SK-N-SH (cell line): ENCODE data around the gene TESMIN. TPM values are rescaled to one million over a fixed set of nuclear protein-coding genes. Genes with fewer than 3 reads are reported as not detected.

ENCODE experiments used
- CTCF ChIA-PET: fragments of 300-600, 350-600 bp; formaldehyde crosslinking; extraction: SDS; loops from one replicate; lab custom pipeline; 2021; lab: Yijun Ruan, JAX
- POLR2A ChIA-PET: fragments of 350-600 bp; sonication (Branson Sonifier 250); formaldehyde crosslinking; extraction: SDS; loops from one replicate; lab custom pipeline; 2020; ENCODE audit warnings: antibody characterized with exemption, inconsistent platforms; lab: Yijun Ruan, JAX
- DNase-seq: peaks from one replicate; pipeline ENCODE4 v3.0.0; 2012
- H2AFZ ChIP-seq: fragments of 200-600 bp; sonication (generic); 2 replicates; pipeline ENCODE4 v1.8.1; 2016; ENCODE audit warnings: antibody characterized with exemption, mild to moderate bottlenecking, low read depth
- H3F3A ChIP-seq: fragments of 200-600 bp; sonication (generic); replicated peaks from 2 replicates; pipeline ENCODE3; 2016; ENCODE audit warnings: antibody characterized with exemption, mild to moderate bottlenecking; ENCODE audit not compliant: insufficient read depth
- H3K27ac ChIP-seq, 2 experiments: fragments of 200-500 bp in 1 of 2; fragments of 200-600 bp in 1 of 2; sonication (Bioruptor generic) in 1 of 2; sonication (generic), shearing (Covaris generic) in 1 of 2; 2 replicates each; pipeline versions ENCODE4 v1.5.1 to v1.6.1; 2014 to 2016; ENCODE audit warnings: low read depth in 2 of 2, inconsistent platforms in 1 of 2, low read length in 1 of 2, mild to moderate bottlenecking in 1 of 2, mixed read lengths in 1 of 2
- H3K27me3 ChIP-seq: fragments of 200-600 bp; sonication (generic), shearing (Covaris generic); 2 replicates; pipeline ENCODE4 v1.6.1; 2016; ENCODE audit warnings: mixed run types; ENCODE audit not compliant: insufficient read depth
- H3K36me3 ChIP-seq, 2 experiments: fragments of 200-500 bp in 1 of 2; fragments of 200-600 bp in 1 of 2; sonication (Bioruptor generic) in 1 of 2; sonication (generic) in 1 of 2; replicated peaks in 1 of 2; 2 replicates each; pipeline versions ENCODE3 to v1.5.1; 2014 to 2016; ENCODE audit warnings: low read length in 1 of 2, mild to moderate bottlenecking in 1 of 2; ENCODE audit not compliant: insufficient read depth in 2 of 2, control insufficient read depth in 1 of 2
- H3K4me1 ChIP-seq, 2 experiments: fragments of 200-500 bp in 1 of 2; fragments of 200-600 bp in 1 of 2; sonication (Bioruptor generic) in 1 of 2; sonication (generic), shearing (Covaris generic) in 1 of 2; 2 replicates each; pipeline versions ENCODE4 v1.5.1 to v1.6.1; 2014 to 2016; ENCODE audit warnings: low read depth in 1 of 2, low read length in 1 of 2, mixed run types in 1 of 2; ENCODE audit not compliant: insufficient read depth in 2 of 2, control insufficient read depth in 1 of 2
- H3K4me2 ChIP-seq: fragments of 200-600 bp; sonication (generic), shearing (Covaris generic); 2 replicates; pipeline ENCODE4 v1.6.1; 2017; ENCODE audit warnings: mixed run types
- H3K4me3 ChIP-seq, 2 experiments: fragments of 200-500 bp in 1 of 2; fragments of 200-600 bp in 1 of 2; sonication (Bioruptor generic) in 1 of 2; sonication (generic), shearing (Covaris generic) in 1 of 2; 2 replicates each; pipeline versions ENCODE4 v1.5.1 to v1.8.1; 2014 to 2016; ENCODE audit warnings: low read depth in 2 of 2, inconsistent platforms in 1 of 2, low read length in 1 of 2, mild to moderate bottlenecking in 1 of 2, mixed read lengths in 1 of 2, moderate library complexity in 1 of 2
- H3K79me2 ChIP-seq: fragments of 200-600 bp; sonication (generic); 2 replicates; pipeline ENCODE4 v1.8.1; 2017; ENCODE audit warnings: mild to moderate bottlenecking; ENCODE audit not compliant: insufficient read depth
- H3K9ac ChIP-seq: fragments of 200-600 bp; sonication (generic); 2 replicates; pipeline ENCODE4 v1.6.1; 2017; ENCODE audit warnings: mixed run types
- H3K9me2 ChIP-seq: fragments of 200-600 bp; sonication (generic); 2 replicates; pipeline ENCODE4 v1.6.1; 2017; ENCODE audit warnings: mixed run types
- H3K9me3 ChIP-seq: fragments of 200-600 bp; sonication (generic); 2 replicates; pipeline ENCODE4 v1.6.1; 2017; ENCODE audit warnings: mixed run types, mild to moderate bottlenecking, moderate library complexity
- H4K20me1 ChIP-seq: fragments of 200-600 bp; sonication (generic); 2 replicates; pipeline ENCODE4 v1.6.1; 2017; ENCODE audit warnings: mild to moderate bottlenecking, mixed run types; ENCODE audit not compliant: insufficient read depth
- EP300 ChIP-seq, 2 experiments: IDR thresholded peaks; 2 replicates each; pipeline versions ENCODE4 v1.4.0 to v1.6.1; 2012; ENCODE audit warnings: borderline replicate concordance in 1 of 2, low read depth in 1 of 2, low read length in 1 of 2
- FOXJ3 ChIP-seq: sonication (generic); formaldehyde crosslinking; IDR thresholded peaks from 2 replicates; pipeline ENCODE4 v1.5.1; 2020; ENCODE audit warnings: mild to moderate bottlenecking, missing genetic modification reagents
- GABPA ChIP-seq: IDR thresholded peaks from 2 replicates; pipeline ENCODE4 v1.4.0; 2012; ENCODE audit warnings: low read depth, mild to moderate bottlenecking
- MXI1 ChIP-seq: IDR thresholded peaks from 2 replicates; pipeline ENCODE4 v1.6.1; 2012; ENCODE audit warnings: mild to moderate bottlenecking, low read depth, low read length, improper control_type of control experiment
- RCOR1 ChIP-seq: fragments of 150-350 bp; IDR thresholded peaks from 2 replicates; pipeline ENCODE4 v1.6.1; 2017; ENCODE audit warnings: antibody characterized with exemption, low read length
- RFX5 ChIP-seq: IDR thresholded peaks from 2 replicates; pipeline ENCODE4 v1.6.1; 2012; ENCODE audit warnings: mild to moderate bottlenecking, improper control_type of control experiment, low read length
- SIN3A ChIP-seq: IDR thresholded peaks from 2 replicates; pipeline ENCODE4 v1.6.1; 2012; ENCODE audit warnings: low read depth, mild to moderate bottlenecking, low read length, moderate library complexity, borderline replicate concordance
- SMC3 ChIP-seq: IDR thresholded peaks from 2 replicates; pipeline ENCODE4 v1.6.1; 2012; ENCODE audit warnings: low read depth, low read length, improper control_type of control experiment
- TEAD4 ChIP-seq: IDR thresholded peaks from 2 replicates; pipeline ENCODE4 v1.4.0; 2012; ENCODE audit warnings: mild to moderate bottlenecking, borderline replicate concordance; ENCODE audit not compliant: insufficient read depth
- YY1 ChIP-seq: IDR thresholded peaks from 2 replicates; pipeline ENCODE4 v1.4.0; 2012; ENCODE audit warnings: low read depth, mild to moderate bottlenecking
- WGBS: methylation state at CpG from one replicate; pipeline ENCODE4 v1.1.6; 2017; ENCODE audit warnings: low lambda C conversion rate; 5-methylcytosine and 5-hydroxymethylcytosine counted together
- polyA plus RNA-seq, 3 experiments: library from polyadenylated mRNA; depleted of rRNA; stranded (reverse); fragments of >200 nt; gene quantifications; 2 replicates each; pipeline ENCODE4 v1.2.3, GENCODE V29; 2012
- TF ChIP-seq, protein P1 (sequence below): IDR thresholded peaks from 2 replicates; pipeline ENCODE4 v1.4.0; 2012; ENCODE audit warnings: low read depth, borderline replicate concordance

Gene TESMIN
- polyA plus RNA-seq, 1 of the 3 experiments (the other 2 are of a cell fraction) = 3.5 TPM

DNA sequence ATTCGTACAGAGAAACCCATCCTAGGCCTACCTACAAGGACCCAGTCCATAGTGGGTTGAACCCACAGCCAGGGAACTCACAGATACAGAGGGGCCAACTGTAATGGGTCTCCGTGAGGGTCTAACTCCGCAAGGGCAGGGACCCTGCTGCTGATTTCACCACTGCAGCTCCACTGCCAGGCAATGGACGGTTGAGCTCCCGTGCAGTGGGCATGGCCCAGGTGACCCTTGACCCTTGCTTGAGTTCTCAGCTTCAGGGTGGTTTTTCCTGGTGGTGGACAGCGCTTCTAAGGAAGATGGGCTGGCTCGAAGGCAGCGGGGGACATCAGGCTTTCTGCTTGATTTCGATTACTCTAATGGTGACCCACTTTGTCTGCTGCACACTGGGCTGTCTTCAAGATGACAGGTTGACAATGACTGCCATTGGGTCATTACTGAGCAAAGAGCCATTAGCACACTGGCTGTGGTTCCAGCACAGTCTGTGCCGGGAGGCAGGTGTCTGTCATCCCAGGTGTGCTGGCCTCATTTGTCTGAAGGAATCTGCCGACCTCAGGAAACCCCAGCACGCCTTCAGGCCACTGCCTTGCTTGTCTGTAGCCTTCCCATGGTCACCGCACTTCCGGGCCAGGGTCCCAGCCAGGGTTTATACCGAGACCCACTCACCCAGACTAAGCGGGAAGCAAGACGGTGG, 70.6 kb downstream of the TESMIN start:
- Histone ChIP-seq H3K27ac (no peak overlapping the region), H3K4me2 (no peak overlapping the region)
- DNase-seq = no peak
- TF ChIP-seq TEAD4 (no peak), SIN3A (no peak), RFX5 (no peak), YY1 (no peak), MXI1 (no peak)
- TF ChIP-seq, protein P1, sequence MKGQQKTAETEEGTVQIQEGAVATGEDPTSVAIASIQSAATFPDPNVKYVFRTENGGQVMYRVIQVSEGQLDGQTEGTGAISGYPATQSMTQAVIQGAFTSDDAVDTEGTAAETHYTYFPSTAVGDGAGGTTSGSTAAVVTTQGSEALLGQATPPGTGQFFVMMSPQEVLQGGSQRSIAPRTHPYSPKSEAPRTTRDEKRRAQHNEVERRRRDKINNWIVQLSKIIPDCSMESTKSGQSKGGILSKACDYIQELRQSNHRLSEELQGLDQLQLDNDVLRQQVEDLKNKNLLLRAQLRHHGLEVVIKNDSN = no peak
- TF ChIP-seq, all 33 proteins: peak for 0
- WGBS = 98% methylated on average over 10 of the region's 17 CpGs
- H3K36me3 ChIP-seq = no peaks in the 10 kb centered on the region
- no peak overlapping the region for H2AFZ ChIP-seq
- no peaks in the 10 kb centered on the region for H3K9me2 ChIP-seq
- no peak overlapping the region for H3K4me3 ChIP-seq
- H3K9me3 ChIP-seq = no peaks in the 10 kb centered on the region
- H3F3A ChIP-seq = no peaks in the 10 kb centered on the region
- no peaks in the 10 kb centered on the region for H4K20me1 ChIP-seq
- peaks cover 34% of the 10 kb centered on the region for H3K27me3 ChIP-seq
- H3K4me1 ChIP-seq = peaks cover 0 to 35% of the 10 kb centered on the region in 2 experiments; a peak in 1 of 4 replicates
- ChIA-PET POLR2A (no interaction called here), CTCF (interaction anchor here (0.6 kb wide), 1 partner anchor 24 kb away, joined by 3 read pairs; no protein-coding TSS in a partner anchor)
- H3K79me2 ChIP-seq = no peaks in the 10 kb centered on the region
- no peak overlapping the region for H3K9ac ChIP-seq

DNA sequence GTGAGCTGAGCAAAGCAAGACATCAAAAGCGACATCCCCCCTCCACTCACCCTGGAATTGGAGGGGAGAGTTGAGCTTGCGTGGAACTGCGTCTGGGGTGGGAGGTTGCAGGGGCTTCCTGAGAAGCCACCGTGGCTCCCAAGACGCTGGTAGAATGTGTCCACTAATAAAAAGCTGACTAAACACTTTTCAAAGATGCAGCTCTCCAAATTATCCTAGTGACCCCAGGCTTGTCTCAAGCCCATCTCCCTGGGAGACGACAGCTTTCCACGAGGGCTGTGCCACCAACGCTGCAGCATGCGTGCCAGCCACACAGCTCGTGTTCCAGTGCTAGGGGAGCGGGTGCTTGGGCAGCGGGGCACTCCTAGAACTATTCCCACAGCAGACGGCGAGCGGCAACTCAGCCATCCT, 73.3 kb downstream of the TESMIN start:
- CTCF ChIA-PET = interaction anchor here (1.1 to 1.7 kb wide), 5 partner anchors 10 to 71 kb away, joined by 3 to 6 read pairs (median 5); no protein-coding TSS in a partner anchor
- H3K9me2 ChIP-seq = no peaks in the 10 kb centered on the region
- H3K79me2 ChIP-seq = no peaks in the 10 kb centered on the region
- H3K9ac ChIP-seq = no peak overlapping the region
- no peak overlapping the region for H3K4me2 ChIP-seq
- TF ChIP-seq RCOR1 (no peak), SMC3 (no peak), GABPA (no peak), TEAD4 (no peak), SIN3A (no peak), EP300 (IDR thresholded peaks at IDR 0.05; ENCODE audit: borderline replicate concordance in 1 of 2, low read depth in 1 of 2, low read length in 1 of 2) (no peak), FOXJ3 (CRISPR knock-in tag) (no peak)
- no peak overlapping the region for H3K4me3 ChIP-seq
- H3K36me3 ChIP-seq = no peaks in the 10 kb centered on the region
- DNase-seq = no peak
- no peaks in the 10 kb centered on the region for H3F3A ChIP-seq
- POLR2A ChIA-PET = interaction anchor here (0.7 to 1.0 kb wide), 2 partner anchors 14 to 16 kb away, joined by 3 to 4 read pairs; no protein-coding TSS in a partner anchor
- H3K27me3 ChIP-seq = peaks cover 11% of the 10 kb centered on the region
- peaks cover 0 to 17% of the 10 kb centered on the region in 2 experiments; a peak in 1 of 4 replicates for H3K4me1 ChIP-seq
- H2AFZ ChIP-seq = no peak overlapping the region
- no peaks in the 10 kb centered on the region for H4K20me1 ChIP-seq
- no peaks in the 10 kb centered on the region for H3K9me3 ChIP-seq
- peak overlapping the region in 1 of 2 experiments; percentile 13; a peak in 2 of 4 replicates for H3K27ac ChIP-seq
- WGBS = 94% methylated on average over 11 of the region's 15 CpGs
